H1 (cell line): ENCODE measurements around the gene CSNK1G3. TPM values are rescaled to one million over a fixed set of nuclear protein-coding genes. Genes with fewer than 3 reads are reported as not detected.

Source experiments
- CTCF ChIA-PET: fragments of 300-600 bp; sonication (Branson Sonifier 250); formaldehyde crosslinking; loops from one replicate; lab custom pipeline; 2021; ENCODE audit not compliant: partially characterized antibody; lab: Charles Lee
- POLR2A ChIA-PET: fragments of 300-600 bp; sonication (Branson Sonifier 250); formaldehyde crosslinking; loops from one replicate; lab custom pipeline; 2021; ENCODE audit warnings: inconsistent platforms; ENCODE audit not compliant: partially characterized antibody; lab: Charles Lee
- DNase-seq, 2 experiments: peaks; one replicate each; pipeline versions ENCODE4 v3.0.0 to v3.0.0-alpha.2; 2010 to 2022; ENCODE audit warnings: low spot score in 2 of 2, low read depth in 1 of 2, mixed read lengths in 1 of 2
- FAIRE-seq: peaks from 2 replicates; lab custom pipeline; 2011; peaks lifted over from hg19 to GRCh38; lab: Jason Lieb, UNC
- H2AFZ ChIP-seq: 2 replicates; pipeline ENCODE4 v1.8.1; 2012; ENCODE audit warnings: low read length, inconsistent platforms
- H2AK5ac ChIP-seq: 2 replicates; pipeline ENCODE4 v1.6.1; 2013; ENCODE audit warnings: low read depth, low read length
- H2BK120ac ChIP-seq: replicated peaks from 2 replicates; pipeline ENCODE3; 2013; ENCODE audit warnings: low read depth, low read length, inconsistent platforms
- H2BK12ac ChIP-seq: 2 replicates; pipeline ENCODE4 v1.6.1; 2013; ENCODE audit warnings: low read depth, low read length
- H2BK15ac ChIP-seq: 2 replicates; pipeline ENCODE4 v1.6.1; 2013; ENCODE audit warnings: low read length
- H2BK20ac ChIP-seq: 2 replicates; pipeline ENCODE4 v1.6.1; 2013; ENCODE audit warnings: low read length
- H2BK5ac ChIP-seq: 2 replicates; pipeline ENCODE4 v1.6.1; 2013; ENCODE audit warnings: low read depth, low read length
- H3K14ac ChIP-seq: 2 replicates; pipeline ENCODE4 v1.6.1; 2013; ENCODE audit warnings: inconsistent platforms; ENCODE audit not compliant: insufficient read length
- H3K18ac ChIP-seq: 2 replicates; pipeline ENCODE4 v1.6.1; 2013; ENCODE audit warnings: low read length; ENCODE audit errors: extremely low read depth
- H3K23ac ChIP-seq: 2 replicates; pipeline ENCODE4 v1.6.1; 2013; ENCODE audit warnings: inconsistent platforms; ENCODE audit not compliant: insufficient read length
- H3K23me2 ChIP-seq: 2 replicates; pipeline ENCODE4 v1.6.1; 2013; ENCODE audit warnings: low read depth, low read length
- H3K27ac ChIP-seq: 2 replicates; pipeline ENCODE4 v1.6.1; 2011; ENCODE audit warnings: low read depth, low read length, inconsistent platforms
- H3K27me3 ChIP-seq, 4 experiments: replicated peaks in 1 of 4; 1 replicate in 1 of 4; 2 replicates in 3 of 4; pipeline versions ENCODE4 v1.6.1 to v1.8.1; 2011 to 2013; ENCODE audit warnings: low read length in 3 of 4, mild to moderate bottlenecking in 3 of 4, inconsistent platforms in 2 of 4, mixed read lengths in 2 of 4, moderate library complexity in 1 of 4; ENCODE audit not compliant: control insufficient read depth in 3 of 4, insufficient read depth in 3 of 4; ENCODE audit errors: extremely low read depth in 1 of 4
- H3K36me3 ChIP-seq, 4 experiments: 2 replicates each; pipeline versions ENCODE4 v1.6.1 to v1.8.1; 2011 to 2013; ENCODE audit warnings: mild to moderate bottlenecking in 4 of 4, low read length in 3 of 4, moderate library complexity in 2 of 4, control low read depth in 1 of 4, inconsistent platforms in 1 of 4; ENCODE audit not compliant: insufficient read depth in 4 of 4, control insufficient read depth in 2 of 4
- H3K4ac ChIP-seq: replicated peaks from 2 replicates; pipeline ENCODE3; 2013; ENCODE audit warnings: low read length, low read depth, mixed read lengths, inconsistent platforms; ENCODE audit not compliant: insufficient read length
- H3K4me1 ChIP-seq, 4 experiments: replicated peaks in 1 of 4; 1 replicate in 1 of 4; 2 replicates in 3 of 4; pipeline versions ENCODE4 v1.6.1 to v1.8.1; 2011 to 2013; ENCODE audit warnings: low read length in 3 of 4, inconsistent platforms in 2 of 4, mixed read lengths in 1 of 4; ENCODE audit not compliant: insufficient read depth in 4 of 4, control insufficient read depth in 3 of 4
- H3K4me2 ChIP-seq, 2 experiments: 2 replicates each; pipeline versions ENCODE4 v1.6.1 to v1.8.1; 2011 to 2013; ENCODE audit warnings: low read depth in 2 of 2, low read length in 2 of 2, control low read depth in 1 of 2, inconsistent platforms in 1 of 2, mild to moderate bottlenecking in 1 of 2; ENCODE audit not compliant: insufficient read depth in 1 of 2
- H3K4me3 ChIP-seq, 4 experiments: fragments of 200-600, 300-600 bp in 1 of 4; sonication (generic), shearing (Covaris generic), sonication (Bioruptor Twin) in 1 of 4; 2 replicates each; pipeline versions ENCODE4 v1.5.1 to v1.8.1; 2011 to 2016; ENCODE audit warnings: low read length in 4 of 4, low read depth in 3 of 4, control low read depth in 2 of 4, inconsistent platforms in 2 of 4, mild to moderate bottlenecking in 2 of 4, mixed read lengths in 1 of 4, moderate library complexity in 1 of 4; ENCODE audit not compliant: insufficient read depth in 2 of 4; ENCODE audit errors: extremely low read depth in 1 of 4
- H3K56ac ChIP-seq: replicated peaks from 2 replicates; pipeline ENCODE3; 2013; ENCODE audit warnings: low read depth, mild to moderate bottlenecking, mixed read lengths, low read length, inconsistent platforms; ENCODE audit not compliant: insufficient read length
- H3K79me1 ChIP-seq: 2 replicates; pipeline ENCODE4 v1.6.1; 2013; ENCODE audit warnings: low read depth, low read length, control low read depth
- H3K79me2 ChIP-seq, 2 experiments: 2 replicates each; pipeline versions ENCODE4 v1.6.1 to v1.8.1; 2012 to 2013; ENCODE audit warnings: low read length in 2 of 2, mild to moderate bottlenecking in 2 of 2, inconsistent platforms in 1 of 2; ENCODE audit not compliant: insufficient read depth in 2 of 2, control insufficient read depth in 1 of 2
- H3K9ac ChIP-seq, 4 experiments: replicated peaks in 1 of 4; 1 replicate in 1 of 4; 2 replicates in 3 of 4; pipeline versions ENCODE4 v1.6.1 to v1.8.1; 2011 to 2013; ENCODE audit warnings: low read depth in 3 of 4, low read length in 3 of 4, control low read depth in 2 of 4, mild to moderate bottlenecking in 2 of 4, moderate library complexity in 2 of 4, inconsistent platforms in 1 of 4; ENCODE audit errors: extremely low read depth in 1 of 4
- H3K9me3 ChIP-seq, 2 experiments: 2 replicates each; pipeline versions ENCODE4 v1.6.1 to v1.8.1; 2012 to 2013; ENCODE audit warnings: mild to moderate bottlenecking in 2 of 2, moderate library complexity in 2 of 2, control low read depth in 1 of 2, inconsistent platforms in 1 of 2, low read depth in 1 of 2, low read length in 1 of 2, mixed read lengths in 1 of 2; ENCODE audit not compliant: insufficient read depth in 2 of 2
- H4K20me1 ChIP-seq, 2 experiments: replicated peaks in 1 of 2; 2 replicates each; pipeline versions ENCODE3 to v1.8.1; 2011 to 2013; ENCODE audit warnings: inconsistent platforms in 2 of 2, low read length in 2 of 2, mild to moderate bottlenecking in 1 of 2; ENCODE audit not compliant: insufficient read depth in 2 of 2, control insufficient read depth in 1 of 2
- H4K5ac ChIP-seq: 2 replicates; pipeline ENCODE4 v1.6.1; 2013; ENCODE audit warnings: low read length, low read depth, mixed read lengths, inconsistent platforms; ENCODE audit not compliant: insufficient read length
- H4K8ac ChIP-seq: 2 replicates; pipeline ENCODE4 v1.8.0; 2013; ENCODE audit warnings: mild to moderate bottlenecking, moderate library complexity, low read length, inconsistent platforms; ENCODE audit not compliant: insufficient read depth; ENCODE audit errors: extremely low read depth
- H4K91ac ChIP-seq: replicated peaks from 2 replicates; pipeline ENCODE3; 2013; ENCODE audit warnings: low read length, mixed read lengths, inconsistent platforms; ENCODE audit not compliant: insufficient read length
- CBX5 ChIP-seq: fragments of 300-800, 300-1000 bp; sonication (generic); IDR thresholded peaks from 2 replicates; pipeline ENCODE4 v1.7.1; 2016; ENCODE audit warnings: antibody characterized with exemption, low read length, low read depth
- E2F6 ChIP-seq: IDR thresholded peaks from 2 replicates; pipeline ENCODE4 v1.6.1; 2012; ENCODE audit warnings: inconsistent platforms
- EP300 ChIP-seq, 2 experiments: IDR thresholded peaks; 1 replicate in 1 of 2; 2 replicates in 1 of 2; pipeline ENCODE4 v1.6.1; 2011 to 2012; ENCODE audit warnings: low read depth in 2 of 2, low read length in 2 of 2, mild to moderate bottlenecking in 2 of 2, borderline replicate concordance in 1 of 2, inconsistent platforms in 1 of 2, moderate library complexity in 1 of 2
- HDAC6 ChIP-seq: IDR thresholded peaks from one replicate; pipeline ENCODE4 v1.7.1; 2012; ENCODE audit warnings: low read depth, mild to moderate bottlenecking, inconsistent platforms, low read length, moderate library complexity
- JUND ChIP-seq: IDR thresholded peaks from 2 replicates; pipeline ENCODE4 v1.6.1; 2011; ENCODE audit warnings: mild to moderate bottlenecking, improper control_type of control experiment, low read length
- MAX ChIP-seq: IDR thresholded peaks from 2 replicates; pipeline ENCODE4 v1.6.1; 2012; ENCODE audit warnings: inconsistent platforms
- SP1 ChIP-seq: IDR thresholded peaks from 2 replicates; pipeline ENCODE4 v1.6.1; 2011; ENCODE audit warnings: low read depth, low read length
- SP4 ChIP-seq: IDR thresholded peaks from 2 replicates; pipeline ENCODE4 v1.6.1; 2012; ENCODE audit warnings: low read length, inconsistent platforms
- SUZ12 ChIP-seq: fragments of 200-600 bp; sonication (generic); IDR thresholded peaks from 2 replicates; pipeline ENCODE4 v1.6.1; 2012; ENCODE audit warnings: mild to moderate bottlenecking, inconsistent platforms, low read length, moderate library complexity, mixed read lengths
- WGBS, 2 experiments: shearing (Covaris generic) in 1 of 2; methylation state at CpG; one replicate each; pipeline versions ENCODE4 v1.1.6 to v1.1.7; 2013 to 2015; ENCODE audit warnings: low lambda C conversion rate in 2 of 2, mixed read lengths in 2 of 2, inconsistent platforms in 1 of 2, low coverage in 1 of 2, missing lambda C conversion rate in 1 of 2; ENCODE audit not compliant: insufficient replicate concordance in 2 of 2, insufficient coverage in 1 of 2, insufficient read length in 1 of 2; ENCODE audit errors: extremely low coverage in 1 of 2, missing lambda C conversion rate in 1 of 2; 5-methylcytosine and 5-hydroxymethylcytosine counted together
- polyA plus RNA-seq, 7 experiments: library from polyadenylated mRNA; depleted of rRNA in 3 of 7; stranded (reverse) in 5 of 7; unstranded in 2 of 7; fragments of >200 nt in 5 of 7; fragments of 200-250 nt in 2 of 7; gene quantifications; 1 replicate in 5 of 7; 2 replicates in 1 of 7; 4 replicates in 1 of 7; pipeline versions ENCODE4 v1.2.1 to v1.2.3, GENCODE V29; 2011 to 2013; ENCODE audit warnings: missing spikeins in 2 of 7, mixed read lengths in 2 of 7
- total RNA-seq: library from RNA; stranded (reverse); fragmentation: NEBNext Ultra II Directional; extraction: Animal tissue kit (Norgen Biotek cat#: 25700); gene quantifications from 2 replicates; pipeline ENCODE4 v1.2.1, GENCODE V29; 2021

CSNK1G3 gene
- total and polyA plus RNA-seq, 2 of the 8 experiments (the other 6 are each of a cell fraction or from before 2014, with no cell fraction given): 10.6 to 58.9 TPM

GRCh38 chr5:123538670-123539459 lies 26.9 kb downstream of the CSNK1G3 start:
- WGBS, 2 experiments: 80% methylated on average over 8 of the region's 8 CpGs; no CpG with 5 or more reads in 1 of the 2 experiments
- no peak overlapping the region for H4K5ac ChIP-seq
- no peak overlapping the region; the same call in 1 of the 2 replicates for H2BK5ac ChIP-seq
- no peak overlapping the region for H3K4me3 ChIP-seq
- CTCF ChIA-PET: no interaction called here
- H3K9ac ChIP-seq: no peak overlapping the region
- no peaks in the 10 kb centered on the region for H3K9me3 ChIP-seq
- no peak overlapping the region for H3K56ac ChIP-seq
- H3K36me3 ChIP-seq: no peaks in the 10 kb centered on the region
- H2AFZ ChIP-seq: no peak overlapping the region
- H2BK120ac ChIP-seq: no peak overlapping the region
- H2BK15ac ChIP-seq: no peak overlapping the region
- peaks cover 3 to 96% of the 10 kb centered on the region in 2 experiments; a peak in 3 of 4 replicates for H3K79me2 ChIP-seq
- H3K23ac ChIP-seq: no peak overlapping the region
- no peak overlapping the region for H4K91ac ChIP-seq
- no peak overlapping the region; a peak in 1 of 4 replicates for H3K4me2 ChIP-seq
- H2BK20ac ChIP-seq: no peak overlapping the region
- peaks cover 0 to 3% (median 0%) of the 10 kb centered on the region in 4 experiments; a peak in 3 of 7 replicates for H3K4me1 ChIP-seq
- POLR2A ChIA-PET: interaction anchor here (1.3 kb wide), 1 partner anchor 26 kb away, joined by 3 read pairs; no protein-coding TSS in a partner anchor
- H3K27me3 ChIP-seq: no peaks in the 10 kb centered on the region
- no peak overlapping the region for H3K18ac ChIP-seq
- no peak overlapping the region for H2BK12ac ChIP-seq
- no peak overlapping the region for H3K27ac ChIP-seq
- FAIRE-seq (no peak), DNase-seq (no peak)
- H4K8ac ChIP-seq: no peak overlapping the region
- H4K20me1 ChIP-seq: peaks cover 2 to 4% of the 10 kb centered on the region in 2 experiments
- H3K14ac ChIP-seq: no peak overlapping the region
- peaks cover under 1% of the 10 kb centered on the region; the same call in 1 of the 2 replicates for H3K79me1 ChIP-seq
- H2AK5ac ChIP-seq: no peak overlapping the region
- H3K4ac ChIP-seq: no peak overlapping the region
- H3K23me2 ChIP-seq: no peaks in the 10 kb centered on the region; the same call in 1 of the 2 replicates
- TF ChIP-seq JUND (no peak), MAX (no peak), EP300 (IDR thresholded peaks at IDR 0.05; ENCODE audit: borderline replicate concordance in 1 of 2, low read depth in 2 of 2, low read length in 2 of 2) (no peak), SP1 (no peak), SUZ12 (no peak), CBX5 (no peak), SP4 (no peak), E2F6 (no peak), HDAC6 (no peak)
